ENCODE measurements around the gene PRKCD.

Gene PRKCD

DNA sequence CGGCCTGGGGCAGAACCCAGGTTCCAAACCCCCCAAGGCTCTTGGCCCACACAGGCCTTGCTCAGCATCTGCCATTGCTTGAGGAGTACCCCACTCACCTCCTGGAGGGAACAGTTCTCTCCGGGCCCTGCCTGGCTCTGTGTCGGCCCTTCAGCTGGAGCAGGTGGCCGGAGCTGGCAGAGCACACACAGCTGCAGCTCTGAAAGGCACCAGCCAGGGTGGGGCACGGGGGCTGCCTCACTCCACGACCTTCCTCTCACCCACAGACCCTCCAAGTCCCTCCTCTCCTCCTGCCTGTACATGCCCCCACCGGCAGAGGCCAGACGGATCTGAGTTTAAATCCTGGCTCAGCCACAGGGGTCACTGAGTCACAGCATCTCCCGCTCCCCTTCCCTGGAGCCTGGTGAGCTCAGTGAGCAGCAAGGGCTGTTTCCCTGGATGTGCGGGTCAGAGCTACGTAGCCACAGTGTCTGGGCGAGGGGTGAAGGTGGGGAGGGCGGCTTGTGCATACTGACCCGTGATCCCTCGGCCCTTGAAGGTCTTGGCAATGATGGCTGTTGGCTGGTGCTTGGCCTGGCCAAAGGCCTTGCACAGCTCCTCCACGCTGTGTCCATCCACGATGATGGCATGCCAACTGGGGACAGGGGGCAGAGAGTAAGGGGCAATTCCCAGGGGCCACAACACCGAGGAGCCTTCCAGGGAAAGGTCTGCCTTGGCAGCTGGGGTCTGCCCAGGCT lies 71.8 kb downstream of the PRKCD start:
- DNase-seq (ENCODE audit: low read depth in 2 of 2) = no peak

DNA sequence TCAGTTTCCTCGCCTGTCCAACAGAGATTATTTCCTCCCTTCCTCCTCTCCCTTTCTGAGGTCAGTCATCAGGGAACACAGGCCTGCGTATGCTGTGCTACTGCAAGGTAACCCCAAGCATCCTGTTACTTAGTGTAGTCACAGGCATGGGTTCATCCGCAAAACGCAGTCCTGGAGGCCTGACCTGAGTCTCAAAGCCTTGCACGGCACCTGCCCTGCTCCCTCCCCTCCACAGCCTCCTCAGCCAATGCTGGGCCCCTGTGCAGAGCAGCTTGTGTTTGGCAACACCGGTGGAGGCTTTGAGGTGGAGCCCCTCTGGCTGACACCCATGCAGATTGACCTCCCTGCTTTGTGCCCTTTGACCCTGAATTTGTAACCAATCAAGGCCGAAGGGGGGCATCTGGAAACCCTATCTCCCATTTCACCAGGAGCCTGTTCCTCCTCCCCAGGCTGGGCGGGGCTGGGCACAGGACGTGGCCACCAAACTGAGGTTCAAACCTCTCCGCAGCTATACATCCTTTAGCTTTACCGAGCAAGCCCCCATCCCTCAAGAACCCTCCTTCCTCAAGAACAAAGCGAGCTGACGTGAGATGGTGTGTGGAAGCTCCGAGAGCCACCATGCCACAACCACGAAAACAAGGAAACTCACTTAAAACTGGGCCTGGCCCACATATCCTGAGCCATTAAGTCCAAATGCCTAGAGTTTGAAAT lies 73.3 kb downstream of the PRKCD start:
- DNase-seq (ENCODE audit: low read depth in 2 of 2) = no peak

DNA sequence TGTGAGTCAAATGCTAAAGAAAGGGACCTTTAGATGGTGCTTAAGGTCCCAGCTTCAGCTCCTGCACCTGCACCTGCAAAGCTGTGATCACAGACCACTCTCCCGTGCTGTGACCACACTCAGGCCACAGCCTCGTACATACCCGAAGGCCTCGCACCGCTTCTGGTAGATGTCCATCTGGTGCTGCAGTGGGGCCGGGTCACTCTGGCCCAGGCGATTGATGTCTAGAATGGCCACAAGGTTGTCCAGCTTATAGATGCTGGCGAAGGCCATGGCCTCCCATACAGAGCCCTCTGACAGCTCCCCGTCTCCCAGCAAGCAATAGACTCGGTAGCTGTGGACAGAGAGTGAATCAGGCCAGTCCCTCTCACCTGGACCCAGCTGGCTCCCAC lies 73.8 kb downstream of the PRKCD start:
- no peak for DNase-seq (ENCODE audit: low read depth in 2 of 2)

DNA sequence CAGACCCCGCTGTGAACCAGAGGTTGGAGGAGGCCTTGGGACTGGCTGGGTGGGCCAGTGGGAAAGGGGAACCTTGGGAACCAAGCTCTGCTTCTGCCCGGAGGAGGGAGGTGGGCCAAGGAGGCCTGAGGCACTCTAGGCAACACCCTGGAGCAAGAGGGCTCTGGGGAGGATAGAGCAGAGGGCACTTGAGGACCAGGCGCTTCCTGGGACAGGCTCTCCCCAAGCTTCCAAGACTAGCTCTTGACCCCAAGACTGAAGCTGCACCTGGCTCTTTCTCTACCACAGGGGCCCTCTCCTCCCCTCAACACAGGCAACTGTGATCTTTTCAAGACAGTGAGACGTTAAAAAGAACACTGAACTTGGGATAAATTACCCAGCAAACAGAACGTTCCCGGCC lies 74.5 kb downstream of the PRKCD start:
- DNase-seq (ENCODE audit: low read depth in 2 of 2) = no peak

DNA sequence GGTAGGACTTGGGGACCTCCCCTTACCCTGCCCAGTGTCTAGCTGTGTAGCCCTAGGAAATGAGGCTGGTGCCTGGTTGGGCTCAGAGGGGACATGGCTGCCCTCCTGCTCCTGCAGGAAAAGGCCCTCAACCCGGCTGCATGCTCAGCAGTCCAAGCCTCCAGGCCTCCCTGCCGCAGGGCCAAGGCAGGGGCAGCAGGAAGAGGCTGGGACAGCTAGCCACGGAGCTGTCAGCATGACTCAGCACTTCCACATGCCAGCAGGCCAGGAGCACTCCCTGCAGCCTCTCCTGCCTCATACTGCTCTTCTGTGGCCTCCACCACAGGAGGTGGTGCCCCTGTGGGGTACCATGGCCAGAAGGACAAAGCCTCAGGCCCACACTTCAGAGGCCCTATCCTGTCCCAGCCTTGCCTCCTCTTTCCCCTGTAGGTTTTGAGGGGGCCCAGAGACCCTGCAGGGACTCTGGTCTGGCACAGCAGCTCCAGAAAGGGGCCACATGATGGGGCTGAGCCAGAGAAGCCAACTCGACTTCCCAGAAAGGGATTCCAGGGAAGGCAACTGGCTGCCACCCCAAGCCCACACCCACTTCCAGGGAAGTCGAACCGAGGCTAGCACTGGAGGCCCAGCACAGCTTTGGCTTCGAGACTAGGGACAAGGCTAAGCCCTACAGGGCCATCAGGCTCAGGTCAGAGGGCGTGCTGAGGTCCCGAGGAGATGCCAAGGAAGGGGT lies 75.3 kb downstream of the PRKCD start:
- DNase-seq (ENCODE audit: low read depth in 2 of 2) = no peak

DNA sequence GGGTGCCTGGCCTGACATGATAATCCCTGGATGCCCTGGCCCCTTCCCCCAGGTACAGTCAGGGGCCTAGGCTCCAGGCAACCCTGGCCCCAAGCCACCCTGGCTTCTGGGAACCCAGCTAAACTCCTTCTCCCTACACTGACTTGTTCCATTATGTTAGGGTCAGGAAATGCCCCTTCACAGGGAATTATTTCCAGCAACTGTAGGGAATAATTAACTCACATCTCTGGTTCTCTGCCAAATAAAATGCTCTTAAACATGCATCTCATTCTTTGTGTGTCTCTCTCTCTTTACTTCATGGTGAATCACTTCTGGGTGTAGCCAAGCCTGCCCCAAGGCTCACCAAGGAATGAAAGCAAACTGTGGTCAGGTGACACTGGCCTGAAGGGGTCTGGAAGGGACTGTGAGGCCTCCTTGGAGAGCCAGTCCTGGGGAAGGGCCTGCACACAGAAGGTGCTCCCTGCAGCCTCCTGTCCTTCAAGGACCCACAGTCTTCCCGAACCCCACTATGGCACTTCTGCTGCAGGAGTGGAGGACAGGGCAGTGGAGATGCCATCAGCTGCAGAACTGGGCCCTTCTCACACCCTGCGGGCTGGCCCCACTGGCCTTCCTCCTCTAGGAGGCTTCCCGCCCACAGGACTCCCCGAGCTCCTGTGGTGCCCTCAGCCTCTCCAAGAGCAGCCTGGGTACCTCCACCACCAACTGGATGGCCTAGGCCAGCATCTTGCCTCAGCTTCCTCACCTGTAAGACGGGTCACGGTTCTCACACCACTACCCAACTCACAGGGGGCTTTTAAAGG lies 77.2 kb downstream of the PRKCD start:
- no peak for DNase-seq (ENCODE audit: low read depth in 2 of 2)

DNA sequence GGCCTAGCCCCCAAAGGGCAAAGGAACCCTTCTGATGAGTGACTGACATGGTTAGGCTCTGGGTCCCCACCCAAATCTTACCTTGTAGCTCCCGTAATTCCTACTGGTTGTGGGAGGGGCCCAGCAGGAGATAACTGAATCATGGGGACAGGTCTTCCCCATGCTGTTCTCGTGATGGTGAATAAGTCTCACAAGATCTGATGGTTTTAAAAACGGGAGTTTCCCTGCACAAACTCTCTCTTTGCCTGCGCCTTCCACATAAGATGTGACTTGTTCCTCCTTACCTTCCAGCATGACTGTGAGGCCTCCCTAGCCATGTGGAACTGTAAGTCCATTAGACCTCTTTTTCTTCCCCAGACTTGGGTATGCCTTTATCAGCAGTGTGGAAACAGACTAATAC lies 77.9 kb downstream of the PRKCD start:
- no peak for DNase-seq (ENCODE audit: low read depth in 2 of 2)

DNA sequence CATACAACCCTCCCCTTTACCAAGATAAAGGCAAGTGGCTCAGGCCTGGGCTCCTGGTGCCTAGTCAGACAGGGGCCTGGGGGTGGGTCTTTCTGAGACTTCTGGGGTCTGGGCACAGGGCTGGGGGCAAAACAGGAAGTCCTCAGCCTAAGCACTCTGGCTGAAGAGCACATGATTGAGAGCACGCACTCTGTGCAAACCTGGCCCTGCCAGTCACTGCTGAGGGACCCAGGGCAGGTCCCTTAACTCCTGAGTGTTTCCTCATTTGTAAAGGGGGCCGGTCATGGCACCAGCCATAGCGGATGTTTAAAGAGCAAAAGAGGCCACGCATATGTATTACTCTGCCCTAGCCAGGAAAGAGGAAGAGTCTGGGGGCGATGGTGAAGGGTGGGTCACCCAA lies 78.8 kb downstream of the PRKCD start:
- DNase-seq (ENCODE audit: low read depth in 2 of 2) = no peak

DNA sequence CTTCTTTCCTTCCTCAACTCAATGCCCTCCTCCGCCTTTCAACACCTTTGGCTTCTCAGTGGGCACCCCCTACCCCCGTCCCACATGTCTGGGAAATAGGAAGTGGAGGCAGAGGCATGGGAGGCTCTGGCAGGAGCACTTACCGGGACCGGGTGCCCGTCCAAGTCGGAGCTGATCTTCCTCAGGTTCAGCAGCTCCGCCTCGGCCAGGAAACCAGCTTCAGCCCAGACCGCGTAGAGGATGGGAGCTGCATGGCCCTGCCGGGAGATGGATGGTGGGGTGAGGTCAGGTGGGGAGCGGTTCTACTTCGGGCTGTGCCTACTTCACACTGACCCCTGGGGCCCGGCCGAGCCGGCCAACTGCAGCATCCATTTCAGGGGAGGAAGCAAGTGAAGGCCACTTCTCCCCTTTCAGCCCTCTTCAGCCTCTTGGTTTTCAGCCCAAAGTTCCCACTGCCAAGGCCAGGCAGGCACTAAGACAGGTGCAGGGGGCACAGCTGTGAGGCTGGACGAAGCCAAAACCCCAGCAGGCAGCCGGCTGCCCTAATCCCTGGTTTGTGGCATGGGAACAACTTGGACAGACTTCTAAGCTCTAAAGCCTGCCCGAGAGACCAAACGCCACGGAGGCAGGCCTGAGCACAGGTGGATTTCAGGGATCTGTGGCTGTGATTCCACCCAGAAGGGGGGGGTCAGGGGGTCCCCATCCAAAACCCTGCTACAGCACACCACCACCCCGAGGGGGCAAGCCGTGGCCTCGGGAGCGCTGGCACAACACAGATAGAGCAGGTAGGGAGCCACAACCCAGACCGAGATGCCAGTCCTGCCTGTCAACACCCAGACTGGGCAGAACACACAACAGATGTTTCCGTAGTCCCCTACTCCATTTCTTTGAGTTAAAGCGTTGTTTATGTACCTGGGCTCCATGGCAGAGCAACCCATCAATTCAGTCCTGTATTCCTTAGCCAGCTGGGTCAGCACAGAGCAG lies 80.3 kb downstream of the PRKCD start:
- no peak for DNase-seq (ENCODE audit: low read depth in 2 of 2)

DNA sequence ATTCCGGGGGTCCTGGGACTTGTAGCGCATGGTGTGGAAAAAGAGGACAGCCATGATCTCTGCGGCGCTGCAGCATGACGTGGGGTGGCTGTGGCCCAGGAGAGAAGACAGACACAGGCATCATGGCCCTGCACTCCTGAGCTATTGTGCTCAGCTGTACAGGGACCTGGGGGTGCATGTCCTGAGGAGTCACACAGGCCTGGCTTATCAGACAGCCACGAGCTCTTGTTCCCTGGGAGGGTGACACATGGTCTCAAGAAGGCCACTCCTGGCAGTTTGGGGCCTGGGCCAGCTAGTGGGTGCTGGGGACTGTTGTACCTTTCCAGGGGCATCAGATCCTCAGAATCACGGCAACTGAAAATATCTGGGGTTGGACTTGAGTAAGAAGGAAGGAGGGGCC lies 81.1 kb downstream of the PRKCD start:
- no peak for DNase-seq (ENCODE audit: low read depth in 2 of 2)

Measured in stimulated activated CD8-positive, alpha-beta memory T cell treated with anti-CD3 and anti-CD28 coated beads, Interleukin-2, amount 100 ng/mL, for 48 hours (primary cell).